HEK293T (cell line): ENCODE measurements around the gene ZCCHC7.

ENCODE experiments used
- CTCF ChIA-PET: fragments of 350-600 bp; formaldehyde crosslinking; extraction: SDS; loops from one replicate; lab custom pipeline; 2021; ENCODE audit warnings: antibody characterized with exemption, inconsistent platforms; lab: Yijun Ruan, JAX
- POLR2A ChIA-PET: fragments of 350-600 bp; formaldehyde crosslinking; extraction: SDS; loops from one replicate; lab custom pipeline; 2020; ENCODE audit warnings: antibody characterized with exemption, inconsistent platforms; lab: Yijun Ruan, JAX
- DNase-seq: peaks from one replicate; pipeline ENCODE4 v3.0.0; 2012; ENCODE audit warnings: mixed read lengths; ENCODE audit errors: extremely low spot score
- ARNT ChIP-seq: fragments of 450-650 bp; IDR thresholded peaks from 2 replicates; pipeline ENCODE4 v1.6.1; 2017; ENCODE audit warnings: mild to moderate bottlenecking
- BHLHE40 ChIP-seq: fragments of 450-650 bp; IDR thresholded peaks from 2 replicates; pipeline ENCODE4 v1.6.1; 2016; ENCODE audit warnings: mild to moderate bottlenecking, moderate library complexity, borderline replicate concordance
- CTBP1 ChIP-seq: fragments of 450-650 bp; IDR thresholded peaks from 2 replicates; pipeline ENCODE4 v1.6.1; 2016; ENCODE audit warnings: borderline replicate concordance
- ELF4 ChIP-seq: fragments of 450-650 bp; IDR thresholded peaks from 2 replicates; pipeline ENCODE4 v1.6.1; 2017; ENCODE audit warnings: antibody characterized with exemption
- FOXA1 ChIP-seq: fragments of 450-650 bp; IDR thresholded peaks from 2 replicates; pipeline ENCODE4 v1.6.1; 2016; ENCODE audit warnings: mild to moderate bottlenecking
- FOXK2 ChIP-seq: fragments of 450-650 bp; IDR thresholded peaks from 2 replicates; pipeline ENCODE4 v1.6.1; 2016; ENCODE audit warnings: mild to moderate bottlenecking
- FOXM1 ChIP-seq: fragments of 450-650 bp; IDR thresholded peaks from 2 replicates; pipeline ENCODE4 v1.6.1; 2017; ENCODE audit warnings: mild to moderate bottlenecking, borderline replicate concordance
- HDGF ChIP-seq: fragments of 450-650 bp; IDR thresholded peaks from 2 replicates; pipeline ENCODE4 v1.6.1; 2017; ENCODE audit warnings: antibody characterized with exemption, borderline replicate concordance
- L3MBTL2 ChIP-seq: fragments of 450-650 bp; conservative IDR thresholded peaks from 2 replicates; pipeline ENCODE4 v1.6.1; 2016; ENCODE audit warnings: mild to moderate bottlenecking
- LEF1 ChIP-seq: fragments of 450-650 bp; IDR thresholded peaks from 2 replicates; pipeline ENCODE4 v1.6.1; 2017; ENCODE audit warnings: mild to moderate bottlenecking, borderline replicate concordance
- NFRKB ChIP-seq: fragments of 450-650 bp; IDR thresholded peaks from 2 replicates; pipeline ENCODE4 v1.6.1; 2016; ENCODE audit warnings: mild to moderate bottlenecking, moderate library complexity
- PKNOX1 ChIP-seq: fragments of 450-650 bp; IDR thresholded peaks from 2 replicates; pipeline ENCODE4 v1.6.1; 2016
- SP1 ChIP-seq: fragments of 450-650 bp; IDR thresholded peaks from 2 replicates; pipeline ENCODE4 v1.6.1; 2017
- SUZ12 ChIP-seq: fragments of 450-650 bp; IDR thresholded peaks from 2 replicates; pipeline ENCODE4 v1.6.1; 2016; ENCODE audit warnings: mild to moderate bottlenecking
- TARDBP ChIP-seq: fragments of 450-650 bp; IDR thresholded peaks from 2 replicates; pipeline ENCODE4 v1.6.1; 2016
- ZNF384 ChIP-seq: fragments of 450-650 bp; IDR thresholded peaks from 2 replicates; pipeline ENCODE4 v1.6.1; 2016

ZCCHC7 gene

GRCh38 chr9:37197158-37198038 is 77.0 kb downstream of the ZCCHC7 start:
- TF ChIP-seq ZNF384 (no peak), TARDBP (no peak), LEF1 (no peak), PKNOX1 (no peak), FOXM1 (no peak), CTBP1 (no peak), L3MBTL2 (no peak), SUZ12 (no peak), FOXA1 (no peak)
- ChIA-PET POLR2A (no interaction called here), CTCF (interaction anchor here (0.8 kb wide), 1 partner anchor 102 kb away, joined by 4 read pairs; no protein-coding TSS in a partner anchor)
- DNase-seq: no peak

- no peak for DNase-seq
- no peak for TF ChIP-seq HDGF
- no peak for TF ChIP-seq SP1
- TF ChIP-seq ZNF384: no peak
- no peak for TF ChIP-seq FOXM1
- no peak for TF ChIP-seq FOXA1
- no peak for TF ChIP-seq BHLHE40
- TF ChIP-seq CTBP1: no peak
- TF ChIP-seq PKNOX1: no peak
- no peak for TF ChIP-seq LEF1
- ChIA-PET CTCF (no interaction called here), POLR2A (no interaction called here)
These were observed 77.8 kb downstream of the ZCCHC7 start for GRCh38 chr9:37198039-37198729.

- no peak for TF ChIP-seq FOXM1
- no peak for TF ChIP-seq LEF1
- TF ChIP-seq ELF4: no peak
- TF ChIP-seq FOXA1: no peak
- no peak for TF ChIP-seq SUZ12
- TF ChIP-seq PKNOX1: no peak
- TF ChIP-seq L3MBTL2: no peak
- no peak for TF ChIP-seq HDGF
- no peak for TF ChIP-seq BHLHE40
- TF ChIP-seq CTBP1: no peak
- no peak for TF ChIP-seq ZNF384
- TF ChIP-seq SP1: no peak
- no peak for TF ChIP-seq NFRKB
- no peak for TF ChIP-seq FOXK2
- TF ChIP-seq ARNT: no peak
- TF ChIP-seq TARDBP: no peak
- CTCF ChIA-PET: no interaction called here
- POLR2A ChIA-PET: interaction anchor here (0.8 kb wide), 1 partner anchor 48 kb away, joined by 3 read pairs; no protein-coding TSS in a partner anchor
- no peak for DNase-seq
These were observed 78.5 kb downstream of the ZCCHC7 start for GRCh38 chr9:37198831-37199230.

GRCh38 chr9:37200433-37201005 is 80.1 kb downstream of the ZCCHC7 start:
- CTCF ChIA-PET: no interaction called here
- DNase-seq: peak; percentile 11
- TF ChIP-seq CTBP1 (no peak), PKNOX1 (no peak), TARDBP (no peak), HDGF (no peak), SUZ12 (no peak), ARNT (no peak), ZNF384 (no peak), BHLHE40 (no peak), LEF1 (no peak)
- POLR2A ChIA-PET: no interaction called here

GRCh38 chr9:37201581-37201980 is 81.2 kb downstream of the ZCCHC7 start:
- TF ChIP-seq FOXA1: no peak
- POLR2A ChIA-PET: no interaction called here
- no peak for DNase-seq
- CTCF ChIA-PET: no interaction called here
